DMS79 (cell line): Measurements from ENCODE around the gene OR1J1.

Source experiments
- DNase-seq: peaks from one replicate; lab custom pipeline; 2025; lab: John Stamatoyannopoulos, UW

The OR1J1 gene

DNA sequence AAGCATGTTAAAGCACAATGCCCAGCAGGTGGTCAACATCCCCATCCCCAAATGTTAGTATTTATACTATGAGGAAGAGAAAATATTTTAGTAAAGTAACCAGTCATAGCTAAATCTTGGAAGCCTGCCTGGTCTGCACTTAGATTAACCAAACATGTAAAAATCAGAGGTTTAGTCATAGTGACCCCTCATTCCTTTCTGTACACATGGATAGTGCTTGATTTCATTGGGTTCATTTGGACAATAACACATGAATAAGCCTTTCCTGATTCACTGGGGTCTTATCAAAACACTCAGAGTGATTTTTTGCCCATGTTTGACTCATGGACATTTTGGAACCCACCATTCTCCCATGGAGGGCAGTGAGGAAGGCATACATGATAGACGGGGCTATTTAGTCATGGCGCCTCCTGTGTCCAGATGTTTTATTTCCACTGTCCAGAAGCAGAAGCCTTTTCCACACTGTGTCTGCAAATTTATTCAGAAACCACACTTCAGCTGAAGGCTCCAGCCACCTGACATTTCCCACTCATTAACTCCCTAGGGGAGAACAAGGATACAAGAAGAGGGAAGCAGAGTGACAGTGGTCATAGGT, 32.5 kb downstream of the OR1J1 start:
- no peak for DNase-seq

DNA sequence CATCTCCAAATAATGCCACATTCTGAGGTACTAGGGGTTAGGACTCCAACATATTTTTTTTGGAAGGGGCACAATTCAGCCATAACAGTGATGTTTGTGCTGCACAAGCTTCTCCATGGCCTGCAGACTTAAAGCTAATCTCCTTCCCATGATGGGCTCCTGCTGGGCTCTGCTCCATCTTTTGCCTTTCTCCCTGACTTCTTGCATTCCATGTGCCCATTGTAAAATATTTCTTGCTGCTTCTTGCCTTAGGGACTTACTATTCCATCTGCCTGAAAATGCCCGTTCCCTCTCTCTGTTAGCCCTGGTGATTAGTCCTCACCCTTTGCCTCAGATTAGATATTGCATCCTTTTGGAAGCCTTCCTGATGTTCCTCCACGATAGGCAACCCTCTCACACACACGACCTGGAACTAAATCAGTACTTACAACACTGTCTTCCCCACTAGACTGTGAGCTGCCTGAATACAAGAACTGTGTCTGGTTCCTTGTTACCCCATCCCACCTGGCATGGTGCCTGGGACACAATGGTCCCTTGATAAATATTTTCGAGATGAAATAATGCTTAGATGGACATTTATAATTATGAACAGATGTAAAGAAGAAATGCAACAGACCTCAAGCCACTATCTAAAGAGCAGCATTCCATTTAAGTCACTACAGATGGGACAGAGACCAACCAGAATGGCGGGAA, 33.5 kb downstream of the OR1J1 start:
- no peak for DNase-seq

DNA sequence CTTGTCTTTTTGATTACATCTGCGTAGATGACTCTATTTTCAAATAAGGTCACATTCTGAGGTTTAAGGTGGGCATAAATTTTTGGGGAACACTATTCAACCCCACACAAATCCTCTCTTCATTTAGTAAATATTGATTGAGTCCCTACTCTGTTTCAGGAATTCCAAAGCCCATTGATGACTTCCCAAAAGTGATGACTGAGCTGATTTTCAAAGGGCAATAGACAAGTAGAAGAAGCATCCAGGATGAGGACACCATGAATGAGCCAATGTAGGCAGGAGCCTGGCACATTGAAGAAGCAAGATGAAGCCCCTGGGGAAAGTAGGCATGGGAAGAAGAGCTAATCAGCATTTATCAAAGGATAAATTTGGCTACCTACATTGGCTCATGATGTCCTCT, 35.2 kb downstream of the OR1J1 start:
- DNase-seq, result no peak
